Embryonic facial prominence (tissue), 1 donor: Measurements from ENCODE around the gene DUSP16.
"Not testable (repeated sequence)": the region's sequence is repeated elsewhere in the genome, so short reads cannot be mapped to it uniquely, and the experiment has no call there.

ENCODE experiments used
- DNase-seq: peaks from one replicate; pipeline ENCODE4 v3.0.0-alpha.2; 2016; ENCODE audit errors: extremely low spot score

Gene DUSP16

DNA sequence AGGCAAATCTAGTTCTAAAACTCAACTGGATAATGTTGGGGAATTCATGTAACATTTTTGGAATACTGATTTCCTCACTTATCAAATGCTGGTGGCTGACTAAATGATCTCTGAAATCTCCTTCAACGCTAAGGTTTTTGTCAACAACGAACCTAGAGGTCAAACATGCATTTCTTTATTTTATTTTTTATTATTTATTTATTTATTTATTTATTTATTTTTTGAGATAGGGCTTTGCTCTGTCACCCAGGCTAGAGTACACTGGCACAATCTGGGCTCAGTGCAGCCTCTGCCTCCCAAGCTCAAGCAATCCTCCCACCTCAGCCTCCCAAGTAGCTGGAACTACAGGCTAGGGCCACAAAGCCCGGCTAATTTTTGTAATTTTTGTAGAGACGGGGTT lies 64.5 kb downstream of the DUSP16 start:
- DNase-seq = no peak

DNA sequence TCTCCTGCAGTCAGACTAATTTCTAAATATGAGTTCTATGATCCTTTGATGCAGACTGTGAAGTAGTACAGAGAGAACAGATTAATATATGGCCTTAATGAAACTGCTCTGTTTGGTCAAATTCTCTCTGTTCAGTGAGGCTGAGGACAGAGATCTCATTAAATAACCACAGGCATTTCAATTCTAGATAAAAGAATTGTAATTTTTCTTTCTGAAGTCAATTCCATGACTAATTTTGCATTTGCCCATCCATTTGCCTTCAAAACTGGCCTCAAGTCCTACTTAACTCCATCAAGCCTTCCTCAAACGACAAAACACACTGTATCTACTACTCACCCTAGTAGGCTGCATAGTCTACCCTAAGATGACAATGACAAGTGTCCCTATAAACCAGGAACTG lies 67.1 kb downstream of the DUSP16 start:
- no peak for DNase-seq

DNA sequence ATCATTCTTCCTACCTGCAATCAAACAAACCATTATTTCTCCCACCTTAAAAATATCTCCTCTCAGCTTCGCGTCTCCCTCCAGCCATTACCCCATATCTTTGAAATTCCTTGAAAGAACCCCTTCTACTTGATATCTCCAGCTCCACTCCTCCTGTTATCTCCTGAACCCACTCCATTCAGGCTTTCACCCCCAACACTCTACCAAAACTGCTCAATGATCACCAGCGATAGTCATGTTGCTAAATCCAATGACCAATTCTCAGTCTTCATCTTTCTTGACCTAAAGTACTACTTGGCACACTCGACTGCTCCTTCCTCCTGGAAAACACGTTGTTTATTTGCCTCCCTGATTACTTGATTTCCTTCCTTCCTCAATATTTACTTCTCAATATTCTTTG lies 70.1 kb downstream of the DUSP16 start:
- no peak for DNase-seq

DNA sequence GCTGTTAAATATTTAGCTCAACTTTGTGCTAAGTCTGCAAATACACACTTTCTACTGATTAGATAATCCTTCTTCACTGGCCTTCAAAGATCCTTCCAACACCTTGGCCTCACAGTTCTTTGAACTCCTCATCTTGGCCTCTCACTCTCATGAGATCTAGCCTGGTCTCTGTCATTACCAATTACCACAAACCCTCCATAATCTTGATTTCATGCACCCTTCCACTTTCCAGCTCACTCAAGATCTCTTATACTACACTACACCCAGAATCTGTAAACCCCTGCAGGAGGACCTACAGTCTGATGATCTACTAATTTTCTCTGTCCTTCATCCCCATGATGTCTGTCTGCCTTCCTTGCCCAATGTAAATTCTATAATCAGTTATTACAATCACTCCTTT lies 71.1 kb downstream of the DUSP16 start:
- no peak for DNase-seq

DNA sequence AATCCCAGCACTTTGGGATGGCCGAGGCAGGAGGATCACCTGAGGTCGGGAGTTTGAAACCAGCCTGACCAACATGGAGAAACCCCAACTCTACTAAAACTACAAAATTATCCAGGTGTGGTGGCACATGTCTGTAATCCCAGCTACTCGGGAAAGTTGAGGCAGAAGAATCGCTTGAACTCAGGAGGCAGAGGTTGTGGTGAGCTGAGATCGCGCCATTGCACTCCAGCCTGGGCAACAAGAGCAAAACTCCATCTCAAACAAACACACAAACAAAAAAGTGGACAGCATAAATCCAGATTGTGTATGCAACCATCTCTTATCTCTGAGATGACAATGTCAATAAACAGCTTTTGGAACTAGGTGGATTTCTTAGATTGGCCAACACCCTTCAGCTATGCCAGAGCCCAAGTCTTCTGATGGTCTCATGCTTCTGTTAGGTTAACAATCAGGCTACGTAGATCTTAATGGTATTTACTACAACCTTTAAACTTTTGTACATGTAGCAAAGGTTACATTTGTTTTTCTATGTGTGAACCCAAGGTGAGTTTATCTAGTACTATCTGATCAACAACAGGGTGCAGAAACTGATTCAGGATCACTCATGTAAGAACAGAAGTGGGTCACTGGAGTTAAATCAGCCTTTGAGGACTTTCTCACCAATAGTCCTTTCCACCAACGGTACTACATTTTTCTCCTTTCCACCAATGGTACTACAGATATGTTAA lies 73.7 kb downstream of the DUSP16 start:
- DNase-seq = no peak

DNA sequence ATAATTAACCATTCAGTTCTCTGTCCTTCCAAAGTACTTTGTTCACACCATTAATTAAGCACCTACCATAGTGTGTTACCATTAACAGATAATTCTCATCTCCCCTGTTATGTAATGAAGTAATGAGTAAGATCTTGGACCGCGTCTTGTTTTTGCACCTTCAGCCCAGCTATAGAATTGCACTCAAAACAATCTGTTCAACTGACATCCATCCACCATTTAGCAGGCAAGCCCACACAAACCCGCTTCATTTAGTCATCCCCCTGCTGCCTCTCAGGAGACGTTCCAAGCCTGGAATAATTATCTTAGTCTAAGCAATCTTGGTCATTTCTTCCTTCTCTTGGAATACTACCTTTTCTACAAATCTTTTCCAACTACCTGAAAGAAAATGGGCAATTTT lies 74.4 kb downstream of the DUSP16 start:
- DNase-seq = no peak

DNA sequence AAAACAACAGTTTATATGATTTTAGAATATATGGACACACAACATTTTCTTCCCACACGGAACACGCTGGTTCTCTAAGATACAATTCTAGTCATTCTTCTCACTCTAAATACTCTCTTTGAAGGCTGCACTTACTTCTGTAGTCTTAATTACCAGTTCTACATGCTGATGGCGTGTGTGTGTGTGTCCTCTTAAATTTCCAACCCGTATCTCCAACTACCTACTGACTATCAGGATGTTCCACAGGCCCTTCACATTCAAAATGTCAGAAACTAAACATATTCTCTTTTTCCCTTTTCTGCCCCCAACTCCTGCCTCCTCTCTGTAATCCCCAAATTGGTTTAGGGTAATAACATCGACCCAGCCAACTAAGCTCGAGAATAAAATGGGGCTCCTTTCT lies 75.2 kb downstream of the DUSP16 start:
- no peak for DNase-seq

DNA sequence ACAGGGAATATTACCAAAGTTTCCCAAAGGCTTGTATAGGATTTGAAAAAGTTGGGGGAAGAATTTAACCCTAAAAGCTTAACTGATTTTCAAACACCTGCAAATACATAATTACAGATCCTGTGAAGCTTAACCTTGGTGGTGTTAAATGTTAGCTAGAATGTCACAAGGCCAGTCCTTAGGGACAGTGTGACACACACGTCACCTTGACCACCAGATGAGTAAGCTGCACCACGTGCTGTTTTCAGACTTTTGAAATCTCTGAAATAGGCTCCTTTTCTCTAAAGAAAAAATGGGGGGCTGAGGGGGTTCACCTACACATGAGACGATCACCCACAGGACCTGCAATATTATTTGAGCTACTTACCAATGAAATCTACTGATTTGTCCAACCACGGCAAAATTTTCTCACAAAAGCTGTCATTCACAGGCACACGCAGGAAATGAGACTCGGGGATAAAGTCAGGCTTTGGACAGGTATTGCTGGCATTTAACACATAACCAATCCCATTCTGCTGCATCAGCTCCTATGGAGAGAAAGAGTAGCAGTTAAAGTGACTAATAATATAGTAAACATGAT lies 75.9 kb downstream of the DUSP16 start:
- DNase-seq = no peak

DNA sequence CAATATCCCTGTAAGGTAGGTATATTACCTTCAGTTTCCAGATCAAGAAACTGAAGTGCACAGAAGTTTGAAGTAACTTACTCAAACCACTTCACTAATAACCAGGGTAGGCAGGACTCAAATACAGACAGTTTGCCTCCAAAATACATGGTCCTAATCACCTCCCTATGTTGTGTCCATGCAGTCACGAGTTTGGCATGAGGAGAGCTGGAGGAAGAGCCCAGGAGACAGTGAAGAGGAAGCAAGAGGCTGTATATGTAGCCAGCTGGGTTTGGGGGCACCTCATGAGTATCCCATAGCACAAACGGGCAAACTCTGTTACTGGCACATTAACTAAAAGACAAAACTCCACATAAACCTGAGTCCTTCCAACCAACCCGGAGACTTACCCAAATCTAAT lies 79.2 kb downstream of the DUSP16 start:
- no peak for DNase-seq

DNA sequence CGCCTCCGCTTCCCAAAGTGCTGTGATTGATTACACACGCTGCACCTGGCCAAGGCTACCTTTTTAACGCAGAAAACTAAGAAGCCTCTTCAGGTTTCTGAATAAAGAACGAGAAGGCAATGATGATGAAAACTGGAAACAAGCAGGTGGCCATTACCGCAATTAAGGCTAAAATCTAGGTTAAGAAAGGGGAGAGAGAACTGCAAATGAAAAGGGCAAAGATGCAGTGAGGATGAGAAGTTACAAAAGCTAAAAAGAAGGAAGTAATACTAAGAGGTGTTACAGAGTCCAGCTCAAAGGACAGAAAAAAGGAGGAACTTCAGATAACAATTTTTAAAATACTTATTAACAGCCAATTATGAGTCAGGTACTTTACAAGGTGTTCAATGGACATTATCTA lies 79.7 kb downstream of the DUSP16 start:
- DNase-seq = no peak

DNA sequence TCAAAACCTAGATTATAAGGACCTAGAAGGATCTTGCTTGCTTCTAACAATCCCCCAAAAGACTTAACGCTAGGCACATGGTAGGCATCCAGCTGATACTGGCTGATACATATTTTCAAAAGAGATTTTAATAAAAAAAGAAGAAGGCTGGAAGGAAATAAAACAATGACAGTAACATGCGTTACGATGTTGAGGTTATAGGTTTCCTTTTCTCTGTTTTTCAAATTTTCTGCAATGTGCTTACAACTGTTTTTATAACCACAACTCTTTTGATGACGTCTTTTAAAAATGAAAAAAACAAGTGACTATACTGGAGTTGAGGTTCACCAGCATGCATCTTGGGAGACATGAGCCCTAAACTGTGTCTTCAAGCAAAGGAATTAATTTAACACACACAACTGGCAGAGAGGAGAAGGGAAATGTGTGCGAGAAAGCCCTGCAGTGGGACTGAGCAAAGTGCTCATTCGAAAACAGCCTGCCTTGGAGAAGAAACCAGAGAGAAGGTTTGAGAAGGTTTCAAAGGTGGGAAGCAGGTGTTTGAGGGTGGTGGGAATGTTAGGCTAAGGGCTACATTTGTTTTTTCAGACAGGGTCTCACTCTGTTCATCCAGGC lies 80.4 kb downstream of the DUSP16 start:
- no peak for DNase-seq

DNA sequence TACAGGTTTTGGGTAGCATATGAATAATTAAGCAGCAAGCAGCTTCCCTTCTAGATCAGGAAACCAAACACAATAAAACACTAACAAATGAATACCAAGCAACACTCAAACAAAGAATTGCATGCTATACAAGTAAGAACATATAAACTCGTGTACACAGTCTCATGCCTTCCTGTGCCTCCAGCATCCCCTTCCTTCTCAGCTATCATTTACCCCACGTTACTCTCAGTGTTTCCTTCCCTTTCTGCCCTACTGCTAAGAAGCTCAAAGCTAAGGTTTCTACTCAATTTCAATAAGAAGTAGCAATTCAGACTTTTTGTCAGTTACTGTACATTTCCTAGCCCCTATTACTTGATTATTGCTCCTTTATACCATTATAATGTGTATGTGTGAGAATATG lies 81.0 kb downstream of the DUSP16 start:
- no peak for DNase-seq

DNA sequence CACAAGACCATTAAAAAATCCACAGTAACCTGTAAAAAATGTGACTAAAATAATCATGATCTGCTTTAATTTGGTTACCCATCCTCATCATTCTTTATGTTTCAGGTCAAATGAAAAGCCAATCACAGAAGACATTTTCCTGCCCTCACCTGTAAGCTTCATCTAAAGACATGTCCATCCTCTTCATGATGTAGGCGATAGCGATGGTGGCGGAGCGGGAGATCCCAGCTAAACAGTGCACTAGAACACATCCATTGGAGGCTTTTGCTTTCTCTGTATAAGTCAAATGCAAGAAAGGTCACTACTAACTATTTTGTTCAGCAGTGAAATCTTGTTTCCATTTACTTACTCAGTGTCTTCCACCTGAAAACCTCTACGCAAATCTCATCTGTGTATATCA lies 82.6 kb downstream of the DUSP16 start:
- no peak for DNase-seq

DNA sequence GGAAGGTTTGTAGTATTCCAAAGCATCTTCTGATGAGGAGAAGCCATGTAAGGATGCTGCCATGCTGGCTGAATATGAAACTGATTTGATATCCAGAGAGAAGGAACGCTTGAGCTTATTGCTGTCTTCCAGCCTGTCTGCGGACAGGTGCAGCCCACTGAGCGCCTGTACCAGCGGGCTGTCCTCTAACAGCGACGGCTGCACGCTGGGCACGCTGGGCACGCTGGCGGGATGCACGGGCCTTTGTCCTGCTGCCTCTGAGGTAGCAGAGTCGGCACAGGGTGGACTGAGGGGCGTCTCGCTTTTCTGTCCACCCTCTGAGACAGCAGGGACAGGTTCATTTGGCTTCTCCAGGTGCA lies 85.2 kb downstream of the DUSP16 start:
- no peak for DNase-seq

DNA sequence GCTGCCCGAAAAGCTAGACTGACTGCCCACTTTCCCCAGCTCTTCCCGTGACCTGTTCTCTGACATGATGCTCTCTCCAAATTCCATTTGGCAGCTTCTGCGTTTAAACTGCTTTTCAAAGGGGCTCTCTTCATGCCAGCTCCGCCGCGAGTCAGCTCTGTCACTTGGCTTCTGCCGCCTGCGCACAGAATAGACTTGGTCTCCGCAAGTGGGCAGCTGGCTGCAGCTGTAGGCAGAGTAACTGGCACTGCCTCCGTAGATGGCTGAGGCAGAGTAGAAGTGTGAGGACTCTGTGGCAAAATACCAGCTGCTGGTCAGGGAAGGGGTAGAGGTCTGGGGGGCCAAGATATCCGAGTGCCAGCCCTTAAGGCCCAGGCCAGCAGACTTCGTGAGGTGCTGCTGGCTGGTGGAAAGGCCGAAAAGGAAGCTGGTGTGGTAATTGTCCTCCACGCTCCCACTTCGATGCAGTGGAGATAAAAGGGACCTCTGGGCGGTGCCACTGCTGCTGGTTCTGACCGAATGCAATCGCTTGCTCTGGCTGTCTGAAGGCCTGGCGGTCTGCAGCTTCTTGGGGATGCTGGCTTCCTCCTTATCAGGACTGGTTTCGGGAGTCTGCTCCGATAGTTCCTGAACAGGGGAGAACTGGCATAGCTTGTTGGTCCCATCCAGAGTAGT lies 85.7 kb downstream of the DUSP16 start:
- DNase-seq = no peak

DNA sequence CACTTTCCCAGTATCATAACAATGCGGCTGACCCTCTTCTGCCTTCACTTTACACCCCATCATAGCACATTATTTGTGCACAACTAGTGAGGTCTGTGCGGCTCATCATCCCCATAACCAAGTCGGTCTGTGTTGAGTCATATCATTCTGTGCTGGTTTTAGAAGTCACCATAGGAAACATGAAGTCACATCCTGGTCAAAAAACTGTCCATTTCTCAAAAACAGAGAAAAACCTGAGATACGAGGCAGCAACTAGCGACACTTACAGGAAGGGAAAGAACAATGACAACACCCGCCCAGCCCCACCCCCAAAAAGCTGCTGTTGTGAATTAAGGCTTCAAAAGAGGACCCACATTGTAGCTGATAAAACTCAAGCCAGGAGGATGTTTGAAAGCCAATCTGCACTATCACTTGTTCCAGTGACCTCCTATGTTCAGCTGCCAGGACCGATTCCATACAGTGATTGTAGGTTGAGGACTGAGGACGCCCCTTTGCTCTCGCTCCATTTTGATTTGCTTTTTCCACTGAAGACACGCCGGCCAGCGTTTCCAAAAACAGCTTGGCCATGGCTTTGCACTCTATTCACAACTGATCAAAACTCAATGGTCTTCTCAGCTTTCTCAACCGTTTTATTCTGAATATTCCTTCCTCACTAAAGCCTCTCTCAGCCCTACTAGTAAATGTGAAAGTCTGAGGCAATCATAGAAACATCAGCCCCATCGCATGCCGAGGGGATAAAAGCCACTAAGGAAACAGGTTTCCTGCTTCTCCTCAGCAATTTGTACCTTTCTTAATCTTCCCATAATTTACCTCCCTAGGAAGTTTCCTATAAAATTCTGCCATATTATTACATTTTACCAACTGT lies 87.5 kb downstream of the DUSP16 start:
- DNase-seq = no peak

DNA sequence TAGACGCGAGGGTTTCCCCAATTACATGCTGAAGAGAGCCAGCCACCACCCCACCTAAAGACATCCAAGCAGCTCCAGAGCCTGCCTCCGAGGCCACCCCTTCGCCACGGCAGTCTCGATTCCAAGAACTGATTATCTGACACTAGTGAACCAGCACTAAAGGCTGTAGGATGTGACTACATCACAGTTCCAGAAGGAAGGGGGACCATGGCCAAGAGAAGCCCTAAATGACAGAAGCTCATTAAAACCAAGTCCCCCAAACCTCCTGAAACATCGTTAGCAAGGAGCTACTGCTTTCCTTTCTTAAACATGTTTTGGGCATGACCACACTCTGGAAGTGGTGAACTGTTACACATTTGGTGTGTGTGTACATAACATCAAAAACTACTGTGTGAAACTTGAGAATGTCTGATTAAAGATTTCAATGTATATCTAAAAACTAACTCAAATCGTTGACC lies 88.2 kb downstream of the DUSP16 start:
- no peak for DNase-seq

DNA sequence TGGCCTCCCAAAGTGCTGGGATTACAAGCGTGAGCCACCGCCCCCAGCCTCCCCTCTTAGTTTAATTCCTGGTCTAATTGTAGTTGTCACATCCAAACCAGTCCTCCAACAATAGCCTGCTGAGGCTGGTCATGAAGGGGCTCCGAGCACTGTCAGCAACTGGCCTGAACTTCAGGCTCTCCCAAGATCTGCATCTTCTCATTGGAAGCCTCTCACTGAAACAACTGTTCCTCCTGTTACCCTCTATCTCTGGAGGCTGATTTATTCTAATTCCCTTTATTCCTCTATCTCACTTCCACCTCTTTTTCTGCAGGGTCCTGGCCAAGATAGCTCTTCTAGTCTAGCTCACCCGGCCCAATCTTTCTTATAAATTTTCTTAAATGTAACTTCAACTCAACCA lies 89.4 kb downstream of the DUSP16 start:
- DNase-seq = no peak

DNA sequence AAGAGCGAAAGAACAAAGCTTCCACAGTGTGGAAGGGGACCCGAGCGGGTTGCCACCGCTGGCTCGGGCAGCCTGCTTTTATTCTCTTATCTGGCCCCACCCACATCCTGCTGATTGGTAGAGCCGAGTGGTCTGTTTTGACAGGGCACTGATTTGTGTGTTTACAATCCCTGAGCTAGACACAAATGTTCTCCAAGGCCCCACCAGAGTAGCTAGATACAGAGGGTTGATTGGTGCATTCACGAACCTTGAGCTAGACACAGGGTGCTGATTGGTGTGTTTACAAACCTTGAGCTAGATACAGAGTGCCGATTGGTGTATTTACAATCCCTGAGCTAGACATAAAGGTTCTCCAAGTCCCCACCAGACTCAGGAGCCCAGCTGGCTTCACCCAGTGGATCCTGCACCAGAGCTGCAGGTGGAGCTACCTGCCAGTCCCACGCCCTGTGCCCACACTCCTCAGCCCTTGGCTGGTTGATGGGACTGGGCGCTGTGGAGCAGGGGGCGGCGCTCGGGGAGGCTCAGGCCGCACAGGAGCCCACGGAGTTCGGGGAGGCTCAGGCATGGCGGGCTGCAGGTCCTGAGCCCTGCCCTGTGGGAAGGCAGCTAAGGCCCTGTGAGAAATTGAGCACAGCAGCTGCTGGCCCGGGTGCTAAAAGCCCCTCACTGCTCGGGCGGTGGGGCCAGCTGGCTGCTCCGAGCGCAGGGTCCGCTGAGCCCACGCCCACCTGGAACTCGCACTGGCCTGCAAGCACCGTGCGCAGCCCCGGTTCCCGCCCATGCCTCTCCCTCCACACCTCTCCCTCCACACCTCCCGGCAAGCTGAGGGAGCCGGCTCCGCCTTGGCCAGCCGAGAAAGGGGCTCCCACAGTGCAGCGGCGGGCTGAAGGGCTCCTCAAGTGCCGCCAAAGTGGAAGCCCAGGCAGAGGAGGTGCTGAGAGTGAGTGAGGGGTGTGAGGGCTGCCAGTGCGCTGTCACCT lies 90.4 kb downstream of the DUSP16 start:
- not testable (repeated sequence) for DNase-seq

DNA sequence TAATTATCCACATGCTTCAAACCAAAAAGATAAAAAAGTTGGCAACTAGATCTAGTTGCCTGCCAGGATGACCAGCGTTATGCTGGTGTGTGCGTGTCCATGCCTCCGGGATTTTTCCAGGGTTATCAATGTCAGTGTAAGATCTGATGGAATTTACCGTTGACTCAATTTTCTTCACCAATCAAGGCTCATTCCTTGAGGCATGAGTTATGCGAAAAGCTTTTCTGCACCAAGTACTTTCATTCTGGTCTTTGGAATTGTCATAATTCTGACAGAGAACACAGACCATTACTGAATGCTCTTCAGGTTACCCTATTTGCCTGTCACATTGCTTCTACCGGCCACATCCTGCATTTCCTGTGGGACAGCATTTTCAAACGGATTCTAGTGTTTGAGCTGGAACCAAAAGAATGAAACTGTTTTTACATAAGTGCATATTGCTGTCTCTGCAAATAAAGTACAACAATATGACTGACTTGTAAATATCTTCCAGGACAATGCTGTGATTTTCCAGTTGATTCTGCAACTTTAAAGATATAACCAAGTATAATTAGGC lies 91.8 kb downstream of the DUSP16 start:
- DNase-seq = no peak
